ENCODE data around the gene DNAH14. TPM values are rescaled to one million over a fixed set of nuclear protein-coding genes. Genes with fewer than 3 reads are reported as not detected.

DNAH14 gene
- total and polyA plus RNA-seq, 9 of the 15 experiments (the other 6 are each of a cell fraction or from before 2014, with no cell fraction given): 58.4 to 142 (median 98.4) TPM

DNA sequence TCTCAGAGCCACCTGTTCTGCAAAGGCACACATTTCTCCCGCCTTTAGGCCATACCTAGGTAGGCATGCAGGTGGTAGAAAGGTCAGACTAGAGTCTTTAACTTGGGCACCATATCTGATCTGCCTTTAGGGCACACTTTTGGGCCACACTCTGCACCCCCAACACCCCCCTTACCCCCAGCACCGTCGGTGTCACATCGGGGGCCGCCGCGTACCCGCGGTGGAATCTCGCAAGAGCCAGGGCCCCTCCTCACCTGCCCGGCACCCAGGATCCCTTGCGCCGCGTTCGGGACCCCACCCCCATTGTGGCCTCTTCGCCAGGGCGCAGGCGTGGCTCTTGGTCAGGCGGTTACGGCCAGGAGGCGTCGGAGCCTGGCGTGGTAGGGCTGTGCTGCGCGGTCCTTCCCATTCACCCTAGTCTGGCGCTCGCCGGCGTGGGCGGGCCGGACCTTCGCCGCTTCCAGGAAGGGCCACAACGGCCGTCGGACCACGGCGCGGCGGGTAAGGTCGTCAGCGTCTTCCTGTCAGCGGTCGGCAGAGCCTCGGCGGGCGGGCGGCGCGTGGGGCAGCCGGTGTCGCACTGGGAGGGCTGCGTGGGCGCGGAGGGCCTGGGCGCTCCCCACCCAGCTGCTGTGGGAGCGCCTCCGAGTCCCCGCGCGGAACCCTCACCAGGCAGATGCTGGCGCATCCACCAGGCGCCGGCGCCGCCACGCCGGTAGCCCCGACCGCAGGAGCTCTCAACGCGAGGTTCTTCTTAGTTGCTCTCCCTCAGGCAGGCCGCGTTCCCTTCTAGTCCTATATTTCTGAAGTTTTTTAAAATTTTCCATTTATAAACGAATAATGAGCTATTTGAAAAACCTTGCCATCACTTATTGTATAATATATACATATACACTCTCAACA, at the start of gene DNAH14 (continued):
- TF ChIP-seq, protein P1, sequence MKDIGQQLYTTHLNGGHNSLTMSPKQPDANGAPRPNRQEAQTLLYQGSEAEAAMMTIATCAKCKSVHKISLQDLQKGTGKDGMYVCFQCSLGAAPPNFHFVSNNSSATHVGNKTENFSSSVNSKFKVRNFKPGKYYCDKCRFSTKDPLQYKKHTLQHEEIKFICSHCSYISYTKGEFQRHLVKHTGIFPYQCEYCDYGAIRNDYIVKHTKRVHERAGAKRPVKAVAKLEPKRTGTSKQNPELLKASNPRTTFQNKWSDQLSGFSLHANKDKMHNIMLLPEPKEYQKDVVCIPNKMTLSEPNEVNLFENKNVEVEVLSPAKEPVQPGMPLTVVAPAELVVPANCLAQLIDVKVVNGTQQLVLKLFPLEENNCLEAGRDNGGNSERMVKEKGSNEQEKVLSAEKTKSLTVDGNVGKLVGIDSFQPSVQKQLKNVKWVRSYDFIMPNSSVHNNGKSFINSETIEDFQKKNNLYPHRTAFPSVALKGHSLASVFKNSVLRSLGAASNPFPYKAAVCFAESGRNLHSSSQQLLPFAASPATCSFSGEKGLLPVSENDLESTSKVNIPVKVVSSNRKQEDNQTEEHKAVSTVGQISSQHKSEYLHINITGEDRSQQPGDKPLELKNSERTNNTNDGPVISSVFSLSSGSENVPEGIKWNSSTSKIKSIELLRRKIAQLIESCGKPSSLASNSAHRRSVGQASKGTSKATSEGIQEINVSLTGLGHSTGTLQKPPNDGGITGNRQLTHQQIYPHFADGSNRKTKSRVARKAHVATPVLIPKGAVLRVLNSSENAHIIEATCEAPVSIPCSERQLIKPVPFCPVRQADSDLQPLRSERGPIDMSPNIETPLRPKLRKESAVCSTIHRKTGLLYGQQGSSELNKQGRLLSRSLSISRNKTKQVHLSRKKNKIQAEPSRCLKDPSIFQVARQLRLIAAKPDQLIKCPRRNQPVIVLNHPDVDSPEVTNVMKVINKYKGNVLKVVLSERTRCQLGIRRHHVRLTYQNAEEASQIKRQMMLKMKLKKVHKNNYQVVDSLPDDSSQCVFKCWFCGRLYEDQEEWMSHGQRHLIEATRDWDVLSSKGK (CRISPR knock-in tag; IDR thresholded peaks at IDR 0.05): no peak
- TF ChIP-seq ZNF121 (CRISPR knock-in tag; conservative IDR thresholded peaks at IDR 0.05) (peak; percentile 58; the same call in 1 of the 2 replicates), POLR2AphosphoS2 (IDR thresholded peaks at IDR 0.05; ENCODE audit: low read length) (peak; percentile 32; the same call in 1 of the 2 replicates), ZNF551 (CRISPR knock-in tag; IDR thresholded peaks at IDR 0.05) (no peak), BMI1 (IDR thresholded peaks at IDR 0.05; ENCODE audit: low read length) (no peak), KLF10 (CRISPR knock-in tag; IDR thresholded peaks at IDR 0.05) (no peak), ZFP36 (IDR thresholded peaks at IDR 0.05; ENCODE audit: low read depth, low read length, partially characterized antibody) (peak; percentile 32), SIX5 (IDR thresholded peaks at IDR 0.05; ENCODE audit: borderline replicate concordance in 1 of 2, insufficient read depth in 1 of 2, low read depth in 1 of 2, low read length in 2 of 2) (no peak), ZNF584 (CRISPR knock-in tag; IDR thresholded peaks at IDR 0.05; ENCODE audit: low read depth) (no peak), TEAD4 (IDR thresholded peaks at IDR 0.05; ENCODE audit: low read length) (peak; percentile 19; the same call in 1 of the 2 replicates), TEAD4 (CRISPR knock-in tag; IDR thresholded peaks at IDR 0.05; ENCODE audit: borderline replicate concordance) (peak; percentile 29; the same call in 1 of the 2 replicates), CBFB (CRISPR knock-in tag; IDR thresholded peaks at IDR 0.05) (0 out of 2 replicates have a peak, but pooled peaks have one; percentile 64), ZNF589 (CRISPR knock-in tag; IDR thresholded peaks at IDR 0.05; ENCODE audit: low read depth) (0 out of 2 replicates have a peak, but pooled peaks have one; percentile 36), RBM34 (IDR thresholded peaks at IDR 0.05; ENCODE audit: borderline replicate concordance, insufficient read depth, low read length) (no peak)
- TF ChIP-seq, protein P2, sequence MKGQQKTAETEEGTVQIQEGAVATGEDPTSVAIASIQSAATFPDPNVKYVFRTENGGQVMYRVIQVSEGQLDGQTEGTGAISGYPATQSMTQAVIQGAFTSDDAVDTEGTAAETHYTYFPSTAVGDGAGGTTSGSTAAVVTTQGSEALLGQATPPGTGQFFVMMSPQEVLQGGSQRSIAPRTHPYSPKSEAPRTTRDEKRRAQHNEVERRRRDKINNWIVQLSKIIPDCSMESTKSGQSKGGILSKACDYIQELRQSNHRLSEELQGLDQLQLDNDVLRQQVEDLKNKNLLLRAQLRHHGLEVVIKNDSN (CRISPR knock-in tag; IDR thresholded peaks at IDR 0.05): peak; percentile 72; the same call in 1 of the 2 replicates
- TF ChIP-seq, protein P3, sequence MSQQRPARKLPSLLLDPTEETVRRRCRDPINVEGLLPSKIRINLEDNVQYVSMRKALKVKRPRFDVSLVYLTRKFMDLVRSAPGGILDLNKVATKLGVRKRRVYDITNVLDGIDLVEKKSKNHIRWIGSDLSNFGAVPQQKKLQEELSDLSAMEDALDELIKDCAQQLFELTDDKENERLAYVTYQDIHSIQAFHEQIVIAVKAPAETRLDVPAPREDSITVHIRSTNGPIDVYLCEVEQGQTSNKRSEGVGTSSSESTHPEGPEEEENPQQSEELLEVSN (IDR thresholded peaks at IDR 0.05; ENCODE audit: borderline replicate concordance in 1 of 2, extremely low read depth in 1 of 2, insufficient read depth in 1 of 2, insufficient read length in 1 of 2, low read depth in 1 of 2, low read length in 1 of 2, poor library complexity in 1 of 2, severe bottlenecking in 1 of 2): peak; percentile 96 to 97
- TF ChIP-seq, protein P4, sequence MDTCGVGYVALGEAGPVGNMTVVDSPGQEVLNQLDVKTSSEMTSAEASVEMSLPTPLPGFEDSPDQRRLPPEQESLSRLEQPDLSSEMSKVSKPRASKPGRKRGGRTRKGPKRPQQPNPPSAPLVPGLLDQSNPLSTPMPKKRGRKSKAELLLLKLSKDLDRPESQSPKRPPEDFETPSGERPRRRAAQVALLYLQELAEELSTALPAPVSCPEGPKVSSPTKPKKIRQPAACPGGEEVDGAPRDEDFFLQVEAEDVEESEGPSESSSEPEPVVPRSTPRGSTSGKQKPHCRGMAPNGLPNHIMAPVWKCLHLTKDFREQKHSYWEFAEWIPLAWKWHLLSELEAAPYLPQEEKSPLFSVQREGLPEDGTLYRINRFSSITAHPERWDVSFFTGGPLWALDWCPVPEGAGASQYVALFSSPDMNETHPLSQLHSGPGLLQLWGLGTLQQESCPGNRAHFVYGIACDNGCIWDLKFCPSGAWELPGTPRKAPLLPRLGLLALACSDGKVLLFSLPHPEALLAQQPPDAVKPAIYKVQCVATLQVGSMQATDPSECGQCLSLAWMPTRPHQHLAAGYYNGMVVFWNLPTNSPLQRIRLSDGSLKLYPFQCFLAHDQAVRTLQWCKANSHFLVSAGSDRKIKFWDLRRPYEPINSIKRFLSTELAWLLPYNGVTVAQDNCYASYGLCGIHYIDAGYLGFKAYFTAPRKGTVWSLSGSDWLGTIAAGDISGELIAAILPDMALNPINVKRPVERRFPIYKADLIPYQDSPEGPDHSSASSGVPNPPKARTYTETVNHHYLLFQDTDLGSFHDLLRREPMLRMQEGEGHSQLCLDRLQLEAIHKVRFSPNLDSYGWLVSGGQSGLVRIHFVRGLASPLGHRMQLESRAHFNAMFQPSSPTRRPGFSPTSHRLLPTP (IDR thresholded peaks at IDR 0.05; ENCODE audit: borderline replicate concordance, extremely low read depth, insufficient read length): no peak

Measured in K562 (cell line).